ENCODE measurements around the gene PDGFRB.

DNA sequence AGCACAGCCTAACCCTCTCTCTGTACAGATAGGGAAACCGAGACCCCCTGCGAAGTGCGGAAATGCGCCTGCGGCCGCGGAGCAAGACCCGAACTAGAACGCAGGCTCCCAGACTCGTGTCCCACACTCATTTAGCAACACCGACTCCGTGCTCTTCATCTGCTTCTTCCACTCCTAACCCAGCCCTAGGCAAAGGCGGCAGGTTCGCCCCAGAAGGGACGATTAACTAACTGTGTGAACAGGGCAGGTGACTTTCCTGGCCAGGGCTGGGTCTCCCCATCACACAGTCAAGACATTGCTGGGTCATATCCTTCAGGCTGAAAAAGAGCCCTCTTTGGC lies 11.8 kb upstream of the PDGFRB start:
- no peak for TF ChIP-seq CTCF (conservative IDR thresholded peaks at IDR 0.05; ENCODE audit: low read depth, low read length)
- no peak for TF ChIP-seq POLR2A (IDR thresholded peaks at IDR 0.05; ENCODE audit: low read depth, low read length)
- TF ChIP-seq CEBPB (IDR thresholded peaks at IDR 0.05; ENCODE audit: low read depth, low read length), result no peak
- no peak for TF ChIP-seq USF2 (IDR thresholded peaks at IDR 0.05; ENCODE audit: low read depth, low read length)
- TF ChIP-seq MAFK (IDR thresholded peaks at IDR 0.05; ENCODE audit: low read depth, low read length), result no peak
- TF ChIP-seq MAZ (IDR thresholded peaks at IDR 0.05; ENCODE audit: borderline replicate concordance, low read depth, low read length), result no peak
- no peak for TF ChIP-seq RAD21 (IDR thresholded peaks at IDR 0.05; ENCODE audit: low read length)
- TF ChIP-seq FOS (IDR thresholded peaks at IDR 0.05; ENCODE audit: low read depth, low read length), result no peak
